GM12864 (cell line): Measurements from ENCODE around the gene RAP1GAP2.

ENCODE experiments used
- DNase-seq: peaks from one replicate; pipeline ENCODE4 v3.0.0-alpha.2; 2011; ENCODE audit warnings: low read depth
- H3K4me3 ChIP-seq: 2 replicates; pipeline ENCODE4 v1.5.1; 2011; ENCODE audit warnings: mild to moderate bottlenecking, low read depth, low read length, control low read depth
- CTCF ChIP-seq: IDR thresholded peaks from 2 replicates; pipeline ENCODE4 v1.5.1; 2011; ENCODE audit warnings: low read depth, mild to moderate bottlenecking, moderate library complexity, low read length, control low read depth, inconsistent platforms; ENCODE audit errors: missing control alignments

Gene RAP1GAP2

DNA sequence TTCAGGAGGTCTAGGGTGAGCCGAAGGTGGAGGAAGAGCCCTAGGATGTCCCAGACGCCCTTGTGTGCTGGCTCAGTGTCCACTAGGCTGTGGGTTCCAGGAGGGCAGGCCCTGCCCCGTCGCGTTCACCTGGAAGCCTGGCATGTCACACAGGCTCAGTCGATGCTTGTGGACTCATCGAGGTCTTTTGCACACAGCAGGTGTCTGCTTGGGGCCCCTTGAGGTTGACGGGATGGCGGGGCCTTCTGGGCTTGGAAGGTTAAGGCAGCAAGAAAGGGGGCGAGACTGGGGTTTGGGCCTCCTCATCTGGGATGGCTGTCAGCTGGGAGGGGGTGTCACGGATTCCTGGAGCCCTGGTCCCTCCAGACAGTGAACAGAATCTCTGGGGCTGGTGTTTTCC lies 1.9 kb downstream of the RAP1GAP2 start:
- DNase-seq: no peak
- TF ChIP-seq CTCF: no peak
- no peak overlapping the region for H3K4me3 ChIP-seq

DNA sequence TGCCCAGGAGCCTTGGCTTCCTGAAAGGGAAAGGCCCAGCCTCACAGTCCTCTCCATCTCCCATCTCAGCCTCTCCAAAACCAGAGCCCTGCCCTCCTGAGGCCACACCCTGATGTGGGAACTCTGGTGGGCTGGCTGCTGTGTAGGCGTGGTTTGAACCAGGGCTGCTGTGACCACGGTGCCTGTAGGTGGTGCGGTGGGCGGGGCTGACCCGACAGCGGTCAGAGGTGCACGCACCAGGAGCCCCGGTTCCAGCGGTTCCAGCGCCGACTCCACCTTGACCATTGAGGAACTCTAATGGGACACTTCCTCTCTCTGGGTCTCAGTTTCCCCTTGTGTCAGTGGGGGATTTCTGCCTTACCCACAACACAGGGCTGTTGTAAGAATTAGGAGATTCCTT lies 2.4 kb downstream of the RAP1GAP2 start:
- DNase-seq: no peak
- no peak for TF ChIP-seq CTCF
- no peak overlapping the region for H3K4me3 ChIP-seq

- DNase-seq: no peak
- H3K4me3 ChIP-seq: no peak overlapping the region
- TF ChIP-seq CTCF: no peak
These were observed 3.4 kb downstream of the RAP1GAP2 start for GRCh38 chr17:2799653-2800052.

DNA sequence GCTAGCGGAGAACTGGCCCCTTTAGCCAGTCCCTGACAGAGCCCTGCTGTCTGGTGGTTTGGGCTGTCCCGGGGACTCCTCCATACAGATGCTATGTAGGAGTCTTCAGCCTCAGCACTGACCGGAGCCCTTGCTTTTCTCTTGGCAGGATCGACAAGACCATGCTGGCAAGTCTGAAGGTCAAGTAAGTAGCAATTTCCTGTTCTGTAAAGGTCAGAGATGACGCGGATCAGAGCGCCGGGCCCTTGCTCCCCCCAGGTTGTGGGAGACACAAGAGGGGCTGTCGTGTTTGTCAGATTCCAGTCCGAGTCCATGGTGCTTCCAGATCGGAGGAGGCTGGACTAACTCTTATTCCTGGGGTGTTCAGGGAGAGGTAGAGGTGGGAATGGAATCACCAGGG lies 4.1 kb downstream of the RAP1GAP2 start:
- TF ChIP-seq CTCF: no peak
- H3K4me3 ChIP-seq: no peak overlapping the region
- no peak for DNase-seq

GRCh38 chr17:2801841-2802240 lies 5.6 kb downstream of the RAP1GAP2 start:
- no peak for DNase-seq
- TF ChIP-seq CTCF: no peak
- H3K4me3 ChIP-seq: no peak overlapping the region

DNA sequence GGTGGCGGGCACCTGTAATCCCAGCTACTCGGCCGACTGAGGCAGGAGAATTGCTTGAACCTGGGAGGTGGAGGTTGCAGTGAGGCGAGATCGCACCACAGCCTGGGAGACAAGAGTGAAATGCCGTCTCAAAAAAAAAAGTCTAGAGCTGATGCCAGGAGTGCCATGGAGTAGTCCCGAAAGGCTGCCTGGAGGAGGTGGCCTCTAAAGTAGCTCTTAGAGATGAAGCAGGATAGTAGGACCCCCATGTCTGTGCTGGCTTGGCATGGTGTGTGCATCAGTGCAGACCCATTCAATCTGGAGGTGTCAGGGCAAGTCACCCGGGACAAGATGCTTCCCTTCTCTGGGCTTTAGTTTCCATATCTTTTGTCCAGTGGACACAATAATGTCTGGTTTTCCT lies 6.3 kb downstream of the RAP1GAP2 start:
- no peak overlapping the region for H3K4me3 ChIP-seq
- no peak for TF ChIP-seq CTCF
- no peak for DNase-seq

- H3K4me3 ChIP-seq: no peak overlapping the region
- no peak for DNase-seq
- no peak for TF ChIP-seq CTCF
These were observed 7.1 kb downstream of the RAP1GAP2 start for GRCh38 chr17:2803386-2803785.
